Hair follicle dermal papilla cell (primary cell): ENCODE results near the gene OR5K1. TPM values are rescaled to one million over a fixed set of nuclear protein-coding genes. Genes with fewer than 3 reads are reported as not detected.

Experiments used
- total RNA-seq: library from RNA; depleted of rRNA; stranded (reverse); fragments of >200 nt; gene quantifications from 2 replicates; pipeline ENCODE4 v1.2.3, GENCODE V29; 2012

The OR5K1 gene
- total RNA-seq: not detected in 2 replicates

GRCh38 chr3:98462901-98463300, at the start of gene OR5K1:
OR5K1 (plus strand) TSS chr3:98463201; CDS start chr3:98469577, 6,376 bp downstream.

GRCh38 chr3:98497381-98497780, 34.4 kb downstream of the OR5K1 start, which contains the start of gene OR5K2:
OR5K2 (plus strand) TSS chr3:98497681; CDS start chr3:98497681, 0 bp downstream.

Other genes starting within 250 kb of the OR5K1 start
- gene OR5H6, start 199.0 kb upstream of the OR5K1 start, total RNA-seq: not detected in 2 replicates
- gene OR5H2, start 180.7 kb upstream of the OR5K1 start, total RNA-seq: not detected in 2 replicates
- not detected in 2 replicates for gene OR5K4, start 109.3 kb upstream of the OR5K1 start, total RNA-seq
- gene OR5K3, start 72.5 kb upstream of the OR5K1 start, total RNA-seq: not detected in 2 replicates
- not detected in 2 replicates for gene OR5K2, start 34.5 kb downstream of the OR5K1 start, total RNA-seq
- 91.2 and 94.4 TPM in 2 replicates for gene CLDND1, start 59.7 kb downstream of the OR5K1 start, total RNA-seq
- not detected in 2 replicates for gene GPR15, start 68.8 kb downstream of the OR5K1 start, total RNA-seq
- gene CPOX, start 130.4 kb downstream of the OR5K1 start, total RNA-seq: 16.8 and 20.8 TPM in 2 replicates